ENCODE measurements around the gene NR1I3. TPM values are rescaled to one million over a fixed set of nuclear protein-coding genes. Genes with fewer than 3 reads are reported as not detected.

NR1I3 gene
- total RNA-seq, 1 donor from 2014 or later: not detected

DNA sequence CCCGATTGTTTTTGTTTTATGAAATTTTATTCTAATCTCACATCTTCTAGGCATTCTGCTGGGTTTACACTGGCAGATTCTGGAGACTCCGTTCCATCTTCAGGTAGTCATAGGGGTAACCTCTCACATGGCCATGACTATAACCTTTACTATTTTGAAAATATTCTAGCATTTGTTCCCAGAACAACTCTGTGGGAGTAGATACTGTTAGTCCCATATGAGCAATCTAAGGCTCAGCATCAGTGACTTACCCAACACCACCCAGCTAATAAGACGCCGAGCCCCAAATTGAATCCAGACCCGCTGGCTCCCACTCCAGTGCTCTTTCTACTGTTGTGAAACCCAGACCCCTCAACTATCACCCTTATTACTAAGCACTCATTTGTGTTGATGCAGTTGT lies 49.0 kb downstream of the NR1I3 start:
- peaks cover 2% of the 10 kb centered on the region for H3K36me3 Mint-ChIP-seq (ENCODE audit: unreplicated experiment)
- H3K27me3 Mint-ChIP-seq (ENCODE audit: unreplicated experiment): no peaks in the 10 kb centered on the region
- no peak overlapping the region for H3K27ac Mint-ChIP-seq (ENCODE audit: unreplicated experiment)
- no peaks in the 10 kb centered on the region for H3K9me3 Mint-ChIP-seq (ENCODE audit: unreplicated experiment)
- no peak overlapping the region for H3K4me3 Mint-ChIP-seq (ENCODE audit: unreplicated experiment)
- DNase-seq (ENCODE audit: extremely low spot score, unreplicated experiment): no peak
- H3K4me1 Mint-ChIP-seq (ENCODE audit: unreplicated experiment): peaks cover 11% of the 10 kb centered on the region
- TF ChIP-seq, protein P1, sequence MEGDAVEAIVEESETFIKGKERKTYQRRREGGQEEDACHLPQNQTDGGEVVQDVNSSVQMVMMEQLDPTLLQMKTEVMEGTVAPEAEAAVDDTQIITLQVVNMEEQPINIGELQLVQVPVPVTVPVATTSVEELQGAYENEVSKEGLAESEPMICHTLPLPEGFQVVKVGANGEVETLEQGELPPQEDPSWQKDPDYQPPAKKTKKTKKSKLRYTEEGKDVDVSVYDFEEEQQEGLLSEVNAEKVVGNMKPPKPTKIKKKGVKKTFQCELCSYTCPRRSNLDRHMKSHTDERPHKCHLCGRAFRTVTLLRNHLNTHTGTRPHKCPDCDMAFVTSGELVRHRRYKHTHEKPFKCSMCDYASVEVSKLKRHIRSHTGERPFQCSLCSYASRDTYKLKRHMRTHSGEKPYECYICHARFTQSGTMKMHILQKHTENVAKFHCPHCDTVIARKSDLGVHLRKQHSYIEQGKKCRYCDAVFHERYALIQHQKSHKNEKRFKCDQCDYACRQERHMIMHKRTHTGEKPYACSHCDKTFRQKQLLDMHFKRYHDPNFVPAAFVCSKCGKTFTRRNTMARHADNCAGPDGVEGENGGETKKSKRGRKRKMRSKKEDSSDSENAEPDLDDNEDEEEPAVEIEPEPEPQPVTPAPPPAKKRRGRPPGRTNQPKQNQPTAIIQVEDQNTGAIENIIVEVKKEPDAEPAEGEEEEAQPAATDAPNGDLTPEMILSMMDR (IDR thresholded peaks at IDR 0.05): no peak

DNA sequence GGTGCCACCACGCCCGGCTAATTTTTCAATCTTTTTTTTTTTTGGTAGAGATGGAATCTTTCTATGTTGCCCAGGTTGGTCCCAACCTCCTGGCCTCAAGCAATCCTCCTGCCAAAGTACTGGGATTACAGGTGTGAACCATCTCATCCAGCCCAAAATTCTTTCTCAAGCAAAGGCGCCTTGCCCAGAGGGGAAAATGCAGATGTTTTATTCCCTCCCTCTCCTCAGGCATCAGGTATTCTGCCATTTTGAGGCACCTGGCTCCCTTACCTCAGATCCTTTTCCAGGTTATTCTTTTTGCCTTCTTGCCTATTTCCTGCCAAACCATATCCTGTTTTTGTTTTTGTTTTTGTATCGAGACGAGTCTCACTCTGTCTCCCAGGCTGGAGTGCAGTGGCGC lies 49.6 kb downstream of the NR1I3 start:
- peaks cover 2% of the 10 kb centered on the region for H3K36me3 Mint-ChIP-seq (ENCODE audit: unreplicated experiment)
- TF ChIP-seq, protein P1 (IDR thresholded peaks at IDR 0.05): no peak
- H3K4me3 Mint-ChIP-seq (ENCODE audit: unreplicated experiment): no peak overlapping the region
- no peak overlapping the region for H3K27ac Mint-ChIP-seq (ENCODE audit: unreplicated experiment)
- peaks cover 11% of the 10 kb centered on the region for H3K4me1 Mint-ChIP-seq (ENCODE audit: unreplicated experiment)
- no peaks in the 10 kb centered on the region for H3K9me3 Mint-ChIP-seq (ENCODE audit: unreplicated experiment)
- DNase-seq (ENCODE audit: extremely low spot score, unreplicated experiment): no peak
- H3K27me3 Mint-ChIP-seq (ENCODE audit: unreplicated experiment): no peaks in the 10 kb centered on the region

DNA sequence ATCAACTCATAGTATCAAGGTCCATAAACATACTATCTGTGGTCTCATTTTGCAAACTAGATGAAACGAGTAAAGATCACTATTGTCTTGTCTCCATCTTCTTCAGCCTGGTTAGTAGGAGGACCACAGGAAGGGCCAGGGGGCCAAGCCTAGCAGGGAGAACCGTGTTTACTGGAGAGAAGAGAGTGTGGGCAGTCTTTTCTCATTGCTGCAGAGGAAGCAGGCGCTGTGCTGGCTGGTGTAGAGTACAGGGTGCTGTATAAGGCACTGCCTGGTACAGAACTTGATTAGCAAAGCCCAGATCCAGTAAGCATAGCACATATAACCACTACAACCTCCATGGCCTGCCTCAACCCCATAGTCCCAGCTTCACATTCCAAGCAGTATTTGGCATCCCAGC lies 50.7 kb downstream of the NR1I3 start:
- Mint-ChIP-seq H3K36me3 (ENCODE audit: unreplicated experiment) (no peaks in the 10 kb centered on the region), H3K27me3 (ENCODE audit: unreplicated experiment) (no peaks in the 10 kb centered on the region), H3K4me1 (ENCODE audit: unreplicated experiment) (peaks cover 14% of the 10 kb centered on the region), H3K9me3 (ENCODE audit: unreplicated experiment) (no peaks in the 10 kb centered on the region), H3K4me3 (ENCODE audit: unreplicated experiment) (no peak overlapping the region), H3K27ac (ENCODE audit: unreplicated experiment) (no peak overlapping the region)
- no peak for DNase-seq (ENCODE audit: extremely low spot score, unreplicated experiment)
- TF ChIP-seq, protein P1 (IDR thresholded peaks at IDR 0.05): no peak

DNA sequence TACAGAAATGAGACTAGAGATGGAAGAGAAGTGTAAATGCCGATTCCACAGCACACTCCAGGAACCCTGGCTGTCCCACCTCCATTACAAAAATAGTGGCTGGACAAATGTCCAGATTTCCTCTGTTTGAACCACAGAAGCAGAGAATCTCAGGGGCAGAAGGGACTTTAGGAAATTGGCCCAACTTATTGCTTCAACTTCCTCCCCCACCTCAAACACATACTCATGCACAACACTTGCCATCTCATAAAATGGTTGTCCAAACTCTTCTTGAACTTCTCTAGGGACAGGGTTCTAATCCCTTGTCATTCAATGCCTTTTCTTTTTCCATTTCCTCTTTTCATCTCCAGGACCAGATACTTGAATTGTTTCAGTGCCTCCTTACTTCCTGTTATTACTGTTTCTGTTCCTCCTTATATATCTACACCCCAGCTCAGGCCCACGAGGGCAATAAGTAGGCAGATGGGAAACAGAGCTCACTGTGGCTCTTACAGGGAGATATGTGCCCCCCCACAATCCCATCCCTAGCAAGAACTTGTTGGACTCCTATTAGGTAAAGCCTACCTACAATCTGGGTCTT lies 52.2 kb downstream of the NR1I3 start:
- no peaks in the 10 kb centered on the region for H3K36me3 Mint-ChIP-seq (ENCODE audit: unreplicated experiment)
- no peak overlapping the region for H3K27ac Mint-ChIP-seq (ENCODE audit: unreplicated experiment)
- H3K4me3 Mint-ChIP-seq (ENCODE audit: unreplicated experiment): no peak overlapping the region
- H3K27me3 Mint-ChIP-seq (ENCODE audit: unreplicated experiment): no peaks in the 10 kb centered on the region
- no peak for DNase-seq (ENCODE audit: extremely low spot score, unreplicated experiment)
- H3K4me1 Mint-ChIP-seq (ENCODE audit: unreplicated experiment): peaks cover 16% of the 10 kb centered on the region
- TF ChIP-seq, protein P1 (IDR thresholded peaks at IDR 0.05): no peak
- H3K9me3 Mint-ChIP-seq (ENCODE audit: unreplicated experiment): no peaks in the 10 kb centered on the region

DNA sequence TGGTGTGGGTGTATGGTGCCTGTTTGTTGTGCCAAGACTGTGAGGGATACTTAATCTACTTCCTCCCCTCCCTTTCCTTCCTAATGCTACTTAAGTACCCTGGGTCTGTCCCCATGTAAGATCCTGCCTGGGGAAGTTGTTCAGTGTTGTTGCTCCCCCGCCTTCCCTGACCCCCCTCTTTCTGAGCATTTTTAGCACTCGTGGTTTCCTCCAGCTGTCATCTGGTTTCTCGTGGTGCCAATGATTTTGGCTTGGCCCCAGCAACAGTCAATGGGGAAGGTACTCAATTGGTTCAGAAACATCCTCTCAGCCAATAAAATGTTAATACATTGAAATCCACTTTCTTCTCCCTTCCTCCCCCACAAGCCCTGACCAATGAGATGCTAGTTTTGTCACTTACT lies 52.7 kb downstream of the NR1I3 start:
- Mint-ChIP-seq H3K9me3 (ENCODE audit: unreplicated experiment) (no peaks in the 10 kb centered on the region), H3K4me1 (ENCODE audit: unreplicated experiment) (peaks cover 16% of the 10 kb centered on the region), H3K4me3 (ENCODE audit: unreplicated experiment) (no peak overlapping the region), H3K27me3 (ENCODE audit: unreplicated experiment) (no peaks in the 10 kb centered on the region), H3K27ac (ENCODE audit: unreplicated experiment) (no peak overlapping the region), H3K36me3 (ENCODE audit: unreplicated experiment) (no peaks in the 10 kb centered on the region)
- TF ChIP-seq, protein P1 (IDR thresholded peaks at IDR 0.05): no peak
- no peak for DNase-seq (ENCODE audit: extremely low spot score, unreplicated experiment)
